ENCODE data around the gene CCNDBP1. TPM values are rescaled to one million over a fixed set of nuclear protein-coding genes. Genes with fewer than 3 reads are reported as not detected.
"Not testable (repeated sequence)": the region's sequence is repeated elsewhere in the genome, so short reads cannot be mapped to it uniquely, and the experiment has no call there.

The CCNDBP1 gene
- total RNA-seq, 2 donors from 2014 or later, result 61.7 to 62.7 TPM

- H3K9me3 Mint-ChIP-seq, result no peaks in the 10 kb centered on the region
- no peak overlapping the region for H3K27ac Mint-ChIP-seq
- no peaks in the 10 kb centered on the region for H3K36me3 Mint-ChIP-seq
- DNase-seq (ENCODE audit: low spot score in 2 of 2) (no peak), ATAC-seq (no peak)
Observed at GRCh38 chr15:43221422-43221821, 36.2 kb downstream of the CCNDBP1 start.

DNA sequence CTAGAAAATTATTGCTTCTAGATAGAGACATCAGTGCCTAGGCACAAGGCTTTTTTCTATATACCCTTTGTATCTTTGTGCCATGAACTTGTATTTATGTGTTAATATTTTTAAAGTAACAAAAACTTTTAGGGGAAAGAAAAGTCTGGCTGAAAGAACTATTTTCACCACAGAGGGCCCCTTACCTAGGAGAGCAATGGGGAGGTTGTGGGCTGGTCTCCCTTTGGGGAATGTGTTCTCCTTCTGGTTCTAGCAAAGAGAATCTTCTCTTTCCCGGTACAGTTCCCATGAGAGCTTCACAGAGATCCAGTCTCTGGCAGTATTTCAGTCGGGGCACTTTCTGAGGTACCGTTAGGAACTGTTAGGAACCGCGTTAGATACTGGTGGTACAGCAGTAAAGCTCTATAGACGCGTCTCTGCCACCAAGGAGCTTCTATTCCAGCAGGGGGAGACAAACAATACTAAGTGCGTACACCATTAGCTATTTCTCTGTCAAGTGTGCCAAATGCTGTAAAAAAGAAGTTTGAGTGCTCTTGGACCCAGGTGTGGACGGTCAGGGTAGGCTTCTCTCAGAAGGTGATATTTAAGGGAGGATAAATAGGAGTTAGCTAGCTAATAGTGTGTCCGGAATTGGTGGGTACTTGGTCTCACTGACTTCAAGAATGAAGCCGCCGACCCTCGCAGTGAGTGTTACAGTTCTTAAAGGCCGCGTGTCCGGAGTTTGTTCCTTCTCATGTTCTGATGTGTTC, 40.2 kb downstream of the CCNDBP1 start:
- H3K27ac Mint-ChIP-seq, result no peak overlapping the region
- DNase-seq (ENCODE audit: low spot score in 2 of 2), result peak in 1 of 2 donors; percentile 54
- H3K9me3 Mint-ChIP-seq, result no peaks in the 10 kb centered on the region
- H3K36me3 Mint-ChIP-seq, result no peaks in the 10 kb centered on the region
- ATAC-seq, result peak; percentile 87 to 93

DNA sequence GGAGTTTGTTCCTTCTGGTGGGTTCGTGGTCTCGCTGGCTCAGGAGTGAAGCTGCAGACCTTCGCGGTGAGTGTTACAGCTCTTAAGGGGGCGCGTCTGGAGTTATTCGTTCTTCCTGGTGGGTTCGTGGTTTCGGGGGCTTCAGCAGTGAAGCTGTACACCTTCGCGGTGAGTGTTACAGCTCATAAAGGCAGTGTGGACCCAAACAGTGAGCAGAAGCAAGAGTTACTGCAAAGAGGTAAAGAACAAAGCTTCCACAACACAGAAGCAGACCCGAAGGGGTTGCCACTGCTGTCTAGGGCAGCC, 40.7 kb downstream of the CCNDBP1 start:
- DNase-seq (ENCODE audit: low spot score in 2 of 2); H3K9me3 Mint-ChIP-seq; ATAC-seq; H3K36me3 Mint-ChIP-seq; H3K27ac Mint-ChIP-seq: not testable (repeated sequence)

DNA sequence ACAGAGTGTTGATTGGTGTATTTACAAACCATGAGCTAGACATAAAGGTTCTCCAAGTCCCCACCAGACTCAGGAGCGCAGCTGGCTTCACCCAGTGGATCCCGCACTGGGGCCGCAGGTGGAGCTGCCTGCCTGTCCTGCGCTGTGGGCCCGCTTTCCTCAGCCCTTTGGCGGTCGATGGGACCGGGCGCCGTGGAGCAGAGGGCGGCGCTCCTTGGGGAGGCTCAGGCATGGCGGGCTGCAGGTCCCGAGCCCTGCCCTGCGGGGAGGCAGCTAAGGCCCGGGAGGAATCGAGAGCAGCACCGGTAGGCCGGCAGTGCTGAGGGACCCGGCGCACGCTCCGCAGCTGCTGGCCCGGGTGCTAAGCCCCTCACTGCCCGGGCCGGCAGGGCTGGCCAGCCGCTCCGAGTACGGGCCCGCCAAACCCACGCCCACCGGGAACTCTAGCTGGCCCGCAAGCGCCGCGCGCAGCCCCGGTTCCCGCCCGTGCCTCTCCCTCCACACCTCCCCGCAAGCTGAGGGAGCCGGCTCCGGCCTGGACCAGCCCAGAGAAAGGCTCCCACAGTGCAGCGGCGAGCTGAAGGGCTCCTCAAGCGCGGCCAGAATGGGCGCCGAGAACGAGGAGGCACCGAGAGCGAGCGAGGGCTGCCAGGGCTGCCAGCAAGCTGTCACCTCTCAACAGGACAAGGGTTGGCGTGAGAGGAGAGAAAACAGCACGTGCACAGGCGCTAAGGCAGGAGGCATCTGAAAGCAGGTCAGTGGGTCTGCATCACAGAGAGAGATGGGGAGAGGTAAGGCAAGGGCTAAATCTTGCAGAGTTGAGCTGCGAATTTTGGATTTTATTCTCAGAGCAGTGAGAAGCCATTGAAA, 41.5 kb downstream of the CCNDBP1 start:
- no peak for ATAC-seq
- no peaks in the 10 kb centered on the region for H3K36me3 Mint-ChIP-seq

DNA sequence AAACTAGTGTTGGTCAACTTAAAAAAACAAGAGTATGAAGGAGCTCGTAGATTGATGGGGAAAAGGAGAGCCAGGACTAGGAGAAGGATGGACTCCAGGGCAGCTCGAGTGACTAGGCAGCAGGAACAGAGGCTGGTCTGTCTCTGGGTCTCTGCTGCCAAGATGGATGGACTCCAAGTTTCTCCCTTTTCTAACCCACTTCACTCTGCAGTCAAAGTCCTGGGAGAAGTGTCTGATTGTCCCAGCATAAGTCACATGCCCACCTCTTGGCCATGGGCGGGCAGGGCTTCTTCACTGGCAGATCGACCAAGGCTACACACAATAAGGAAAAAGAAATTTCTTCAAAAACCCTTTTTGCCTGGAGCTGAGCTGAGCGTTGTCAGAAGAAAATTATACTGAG, 44.8 kb downstream of the CCNDBP1 start:
- H3K36me3 Mint-ChIP-seq, result no peaks in the 10 kb centered on the region
- no peak for ATAC-seq
- no peak overlapping the region for H3K27ac Mint-ChIP-seq
- H3K9me3 Mint-ChIP-seq, result no peaks in the 10 kb centered on the region
- no peak for DNase-seq (ENCODE audit: low spot score in 2 of 2)

More for the DNA sequence above, 41.5 kb downstream of the CCNDBP1 start:
- Mint-ChIP-seq H3K9me3 (no peaks in the 10 kb centered on the region), H3K27ac (no peak overlapping the region)
- DNase-seq (ENCODE audit: low spot score in 2 of 2), result no peak

DNA sequence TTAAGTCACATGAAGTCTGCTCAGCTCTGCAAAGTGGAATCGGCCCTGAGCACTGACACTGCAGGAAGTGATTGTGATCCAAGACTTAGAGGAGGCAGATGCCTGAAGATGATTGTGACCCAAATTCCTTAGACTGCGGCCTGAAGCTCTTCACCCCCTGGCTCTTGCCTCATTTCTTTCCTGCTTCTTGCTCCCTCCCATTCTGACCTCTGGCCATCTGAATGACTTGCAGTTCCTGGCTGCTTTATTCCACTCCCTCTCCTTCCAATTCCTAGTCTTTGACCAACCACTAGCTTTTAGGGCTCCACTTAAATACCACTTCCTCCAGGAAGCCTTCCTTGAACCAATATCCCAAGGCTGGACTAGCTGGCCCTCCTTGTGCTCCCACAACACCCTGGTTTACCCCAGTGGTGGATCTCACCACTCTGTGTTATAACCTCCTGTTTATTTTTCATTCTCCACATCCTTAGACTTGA, 45.5 kb downstream of the CCNDBP1 start:
- no peak for DNase-seq (ENCODE audit: low spot score in 2 of 2)
- ATAC-seq, result no peak
- H3K27ac Mint-ChIP-seq, result no peak overlapping the region
- H3K9me3 Mint-ChIP-seq, result no peaks in the 10 kb centered on the region
- H3K36me3 Mint-ChIP-seq, result no peaks in the 10 kb centered on the region

DNA sequence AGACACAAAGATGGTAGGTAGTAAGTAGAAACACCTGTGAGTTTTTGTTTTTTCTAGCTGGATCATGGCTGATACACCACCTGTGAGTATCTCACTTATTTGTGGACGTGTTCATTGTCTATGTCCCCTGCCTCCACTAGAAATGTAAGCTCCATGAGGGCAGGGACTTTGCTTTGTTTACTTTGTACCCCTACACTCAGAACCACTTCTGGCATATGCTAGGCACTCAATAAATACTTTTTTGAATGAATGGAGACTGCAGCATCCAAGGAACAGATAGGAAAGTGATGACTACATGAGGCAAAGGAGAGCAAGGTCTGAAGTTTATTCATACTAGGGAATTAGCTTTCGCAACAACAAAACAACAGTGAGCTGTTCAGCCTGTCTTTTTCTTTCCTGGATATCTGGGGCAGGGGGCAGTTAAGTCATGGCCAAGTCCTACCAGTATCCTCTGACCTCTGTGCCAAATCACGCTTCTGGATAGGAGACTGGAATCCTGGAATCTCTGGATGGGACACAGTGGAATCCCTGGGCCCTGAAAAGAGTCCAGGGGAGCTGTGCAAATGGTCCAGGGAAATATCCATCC, 47.2 kb downstream of the CCNDBP1 start:
- ATAC-seq, result no peak
- H3K27ac Mint-ChIP-seq, result no peak overlapping the region
- no peaks in the 10 kb centered on the region for H3K9me3 Mint-ChIP-seq
- DNase-seq (ENCODE audit: low spot score in 2 of 2), result peak in 1 of 2 donors; percentile 31
- no peaks in the 10 kb centered on the region for H3K36me3 Mint-ChIP-seq

GRCh38 chr15:43235536-43235935, 50.3 kb downstream of the CCNDBP1 start:
- Mint-ChIP-seq H3K36me3 (no peaks in the 10 kb centered on the region), H3K27ac (no peak overlapping the region), H3K9me3 (no peaks in the 10 kb centered on the region)
- ATAC-seq (no peak), DNase-seq (ENCODE audit: low spot score in 2 of 2) (peak in 1 of 2 donors; percentile 37)

DNA sequence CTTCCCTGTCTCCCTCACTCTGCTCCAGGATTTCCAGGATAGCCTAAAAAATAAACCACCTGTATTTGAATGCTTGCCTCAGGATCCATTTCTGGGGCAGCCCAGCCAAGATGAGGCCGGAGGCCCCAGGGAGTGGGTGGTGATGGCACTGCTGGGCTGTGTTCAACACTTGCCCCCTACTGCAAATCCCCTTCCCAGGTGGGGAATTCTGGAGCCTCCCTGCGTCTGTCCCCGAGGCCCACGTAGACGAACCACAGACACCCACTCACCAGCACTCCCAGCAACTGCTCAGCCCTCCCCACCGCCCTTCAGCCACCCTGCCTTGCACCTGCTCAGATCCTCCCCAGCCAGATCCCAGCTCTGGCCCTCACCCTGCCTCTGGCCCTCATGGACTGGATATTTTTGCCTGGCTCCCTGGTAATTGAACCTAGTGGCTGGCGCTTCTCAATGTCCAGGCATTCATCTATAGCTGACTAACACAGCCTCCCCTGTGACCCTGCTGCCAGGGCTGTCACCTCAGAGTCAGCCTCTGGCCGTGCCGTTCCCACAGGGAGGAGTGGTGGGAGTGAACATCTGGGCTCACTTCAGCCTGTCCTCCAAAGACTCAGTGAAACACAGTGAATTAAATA, 52.8 kb downstream of the CCNDBP1 start:
- DNase-seq (ENCODE audit: low spot score in 2 of 2) (no peak), ATAC-seq (no peak)
- H3K36me3 Mint-ChIP-seq, result no peaks in the 10 kb centered on the region
- no peaks in the 10 kb centered on the region for H3K9me3 Mint-ChIP-seq
- H3K27ac Mint-ChIP-seq, result peak overlapping the region in 1 of 2 donors; percentile 69

GRCh38 chr15:43238671-43239131, 53.5 kb downstream of the CCNDBP1 start:
- no peak for ATAC-seq
- Mint-ChIP-seq H3K36me3 (no peaks in the 10 kb centered on the region), H3K9me3 (no peaks in the 10 kb centered on the region), H3K27ac (peak overlapping the region in 1 of 2 donors; percentile 32)
- no peak for DNase-seq (ENCODE audit: low spot score in 2 of 2)

- H3K9me3 Mint-ChIP-seq, result no peaks in the 10 kb centered on the region
- H3K36me3 Mint-ChIP-seq, result no peaks in the 10 kb centered on the region
- ATAC-seq, result peak; percentile 51 to 63
- DNase-seq (ENCODE audit: low spot score in 2 of 2), result no peak
- peak overlapping the region in 1 of 2 donors; percentile 79 for H3K27ac Mint-ChIP-seq
Observed at GRCh38 chr15:43239732-43240491, 54.7 kb downstream of the CCNDBP1 start.

DNA sequence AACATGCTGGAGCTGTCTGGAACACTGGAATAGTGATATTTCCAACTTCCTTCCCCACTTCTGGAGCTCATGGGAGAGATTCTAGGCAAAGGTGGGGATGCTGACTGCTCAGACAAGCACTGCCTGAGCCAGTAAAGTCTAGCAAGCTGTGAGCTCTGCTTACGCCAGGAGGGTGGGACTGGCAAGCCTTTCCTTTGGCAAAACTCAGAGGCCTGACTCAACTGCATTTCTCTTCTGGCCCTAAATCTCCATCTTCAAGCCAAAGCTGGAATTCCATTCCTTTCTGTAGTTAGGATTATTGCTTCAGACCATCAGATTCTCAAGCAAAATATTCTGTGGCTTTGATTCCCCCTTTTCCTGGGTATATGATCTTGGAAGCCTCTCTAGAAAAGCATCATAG, 55.9 kb downstream of the CCNDBP1 start:
- DNase-seq (ENCODE audit: low spot score in 2 of 2), result no peak
- ATAC-seq, result no peak
- Mint-ChIP-seq H3K27ac (no peak overlapping the region), H3K9me3 (no peaks in the 10 kb centered on the region), H3K36me3 (no peaks in the 10 kb centered on the region)

- no peaks in the 10 kb centered on the region for H3K36me3 Mint-ChIP-seq
- ATAC-seq, result no peak
- no peak overlapping the region for H3K27ac Mint-ChIP-seq
- no peak for DNase-seq (ENCODE audit: low spot score in 2 of 2)
- H3K9me3 Mint-ChIP-seq, result no peaks in the 10 kb centered on the region
Observed at GRCh38 chr15:43242616-43243015, 57.4 kb downstream of the CCNDBP1 start.

DNA sequence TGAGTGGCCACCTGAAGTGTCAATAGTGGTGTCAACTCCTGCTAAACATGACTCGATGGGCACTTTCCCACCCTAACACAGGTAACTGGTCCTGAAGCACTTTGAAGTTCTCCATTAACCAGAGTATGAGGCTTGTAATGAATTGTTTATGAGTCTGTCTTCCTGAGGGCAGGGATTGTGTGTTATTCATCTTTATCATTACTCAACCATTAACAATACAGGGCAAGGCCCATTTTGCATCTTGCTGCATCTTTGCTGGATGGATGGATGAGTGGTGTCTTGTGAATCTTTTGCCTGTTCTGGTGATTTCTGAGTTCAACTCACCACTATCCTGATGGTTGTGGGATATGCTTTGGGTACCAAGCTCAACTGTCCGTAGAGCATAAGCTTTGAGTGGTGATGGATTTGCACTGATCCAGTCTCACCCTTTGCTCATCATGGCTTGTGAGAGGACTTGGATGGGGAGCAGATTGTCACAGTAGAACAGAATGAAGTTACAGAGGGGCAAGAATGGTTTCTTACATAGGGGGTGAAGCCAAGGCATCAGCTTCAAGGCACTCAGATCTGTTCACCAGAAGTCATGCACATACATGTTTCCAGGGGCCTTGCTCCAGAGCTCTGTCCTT, 57.9 kb downstream of the CCNDBP1 start:
- Mint-ChIP-seq H3K27ac (no peak overlapping the region), H3K36me3 (no peaks in the 10 kb centered on the region), H3K9me3 (no peaks in the 10 kb centered on the region)
- DNase-seq (ENCODE audit: low spot score in 2 of 2) (no peak), ATAC-seq (no peak)

DNA sequence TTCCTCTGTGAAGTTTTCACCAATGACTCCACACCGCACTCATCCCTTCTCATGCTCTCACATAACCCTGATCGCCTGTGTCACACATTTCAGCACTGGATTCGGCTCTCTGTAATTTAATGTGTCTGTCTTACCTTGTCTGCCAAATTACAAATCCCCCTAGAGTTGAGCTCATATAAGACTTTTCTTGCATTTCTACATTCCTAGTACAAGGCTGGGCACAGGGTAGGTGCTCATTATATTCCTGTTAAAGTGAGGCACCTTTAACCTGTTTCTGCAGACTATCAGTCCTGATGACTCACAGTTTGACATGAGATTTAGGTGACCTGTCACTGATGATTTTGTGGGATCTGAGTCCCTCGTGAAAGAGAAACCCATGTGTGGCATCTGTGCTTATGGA, 58.9 kb downstream of the CCNDBP1 start:
- Mint-ChIP-seq H3K36me3 (no peaks in the 10 kb centered on the region), H3K9me3 (no peaks in the 10 kb centered on the region), H3K27ac (no peak overlapping the region)
- no peak for ATAC-seq
- DNase-seq (ENCODE audit: low spot score in 2 of 2), result no peak

- DNase-seq (ENCODE audit: low spot score in 2 of 2) (no peak), ATAC-seq (no peak)
- Mint-ChIP-seq H3K27ac (no peak overlapping the region), H3K9me3 (peaks cover 0 to 6% of the 10 kb centered on the region in 2 donors), H3K36me3 (no peaks in the 10 kb centered on the region)
Observed at GRCh38 chr15:43246261-43246774, 61.1 kb downstream of the CCNDBP1 start.
